HG02588 (cell line): ENCODE results near the gene MYO5C.
"Not testable (repeated sequence)": the region's sequence is repeated elsewhere in the genome, so short reads cannot be mapped to it uniquely, and the experiment has no call there.

Experiments used
- ATAC-seq: cut with Tn5 transposase; IDR thresholded peaks from one replicate; pipeline ENCODE4 v1.9.1; 2021; ENCODE audit warnings: mild to moderate bottlenecking, moderate library complexity; ENCODE audit not compliant: unreplicated experiment

MYO5C gene

DNA sequence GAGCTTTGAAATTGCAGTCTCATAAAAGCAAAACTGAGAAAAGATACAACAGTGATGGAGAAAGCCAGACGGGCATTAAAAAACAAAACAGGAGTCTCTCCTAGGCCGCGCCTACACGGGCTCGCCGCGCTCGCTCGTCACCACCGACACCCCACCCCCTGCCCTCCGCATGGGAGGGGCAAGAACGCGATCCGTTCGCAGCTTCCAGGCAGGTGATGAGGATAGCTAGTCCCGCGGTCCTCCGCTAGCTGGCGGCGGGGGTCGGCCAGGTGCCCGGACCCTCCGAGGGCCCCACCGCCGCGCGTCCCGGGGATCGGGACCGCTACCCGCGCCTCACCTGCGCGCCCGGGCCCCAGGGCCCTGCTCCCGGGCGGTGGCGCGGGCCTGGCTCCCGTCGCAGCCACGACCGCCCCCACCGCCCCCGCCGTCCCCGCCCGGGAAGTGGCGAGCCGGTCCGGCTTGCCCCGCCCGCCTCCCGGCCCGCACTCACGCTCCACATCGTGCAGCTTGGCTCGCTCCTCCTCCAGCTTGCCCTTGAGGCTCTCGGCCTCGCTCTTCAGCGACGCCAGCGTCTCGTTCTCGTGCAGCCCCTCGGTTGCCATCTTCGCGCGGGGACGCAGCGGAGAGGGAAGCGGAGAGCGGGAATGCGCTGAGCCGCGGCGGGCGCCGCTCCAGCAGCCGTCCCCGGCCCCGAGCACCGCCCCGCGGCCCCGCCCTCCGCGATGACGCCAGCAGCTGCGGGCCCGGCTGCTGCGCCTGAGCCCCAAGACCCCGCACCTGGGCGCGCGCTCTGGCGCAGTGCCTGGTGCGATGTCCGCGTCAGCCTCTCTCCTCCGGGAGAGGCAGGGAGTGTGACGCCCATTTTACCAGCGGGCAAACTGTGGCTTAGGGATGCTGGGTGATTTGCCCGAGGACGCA is 116.1 kb downstream of the MYO5C start:
- ATAC-seq, result peak; percentile 83

- no peak for ATAC-seq
Observed at GRCh38 chr15:52178765-52179164, 116.8 kb downstream of the MYO5C start.

- ATAC-seq, result no peak
Observed at GRCh38 chr15:52172869-52173268, 122.7 kb downstream of the MYO5C start.

GRCh38 chr15:52171807-52172206 is 123.8 kb downstream of the MYO5C start:
- no peak for ATAC-seq

DNA sequence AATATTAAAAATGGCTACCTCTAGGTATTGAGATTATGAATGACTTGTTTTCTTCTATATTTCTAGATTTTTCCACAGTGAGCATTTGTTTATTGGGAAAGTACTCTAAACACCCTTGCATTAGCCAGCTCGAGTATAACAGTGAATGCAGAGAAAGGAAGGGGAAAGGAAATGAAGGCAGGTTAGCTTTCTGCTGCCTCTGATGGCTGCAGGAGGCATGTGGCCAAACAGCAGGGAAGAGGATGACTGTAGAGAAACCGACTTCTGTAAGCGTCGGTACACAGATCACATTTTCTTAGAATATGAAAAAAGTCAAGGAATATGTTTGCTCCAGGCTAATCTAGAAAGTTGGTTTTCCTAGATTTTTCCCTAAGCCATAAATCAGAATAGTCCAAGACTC is 124.2 kb downstream of the MYO5C start:
- no peak for ATAC-seq

DNA sequence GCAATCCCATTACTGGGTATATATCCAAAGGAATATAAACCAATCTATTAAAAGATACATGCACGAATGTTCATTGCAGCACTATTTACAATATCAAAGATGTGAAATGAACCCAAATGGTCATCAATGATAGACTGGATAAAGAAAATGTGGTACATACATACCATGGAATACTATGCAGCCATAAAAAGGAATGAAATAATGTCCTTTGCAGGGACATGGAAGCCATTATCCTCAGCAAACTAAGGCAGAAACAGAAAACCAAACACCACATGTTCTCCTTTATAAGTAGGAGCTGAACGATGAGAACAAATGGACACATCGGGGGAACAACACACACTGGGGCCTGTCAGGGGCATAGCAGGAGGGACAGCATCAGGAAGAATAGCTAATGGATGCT is 125.4 kb downstream of the MYO5C start:
- not testable (repeated sequence) for ATAC-seq

GRCh38 chr15:52165494-52166131 is 130.0 kb downstream of the MYO5C start:
- ATAC-seq, result not testable (repeated sequence)

GRCh38 chr15:52164631-52165265 is 130.9 kb downstream of the MYO5C start:
- ATAC-seq, result no peak

GRCh38 chr15:52163321-52164190 is 132.0 kb downstream of the MYO5C start:
- no peak for ATAC-seq

GRCh38 chr15:52162876-52163275 is 132.7 kb downstream of the MYO5C start:
- ATAC-seq, result no peak

DNA sequence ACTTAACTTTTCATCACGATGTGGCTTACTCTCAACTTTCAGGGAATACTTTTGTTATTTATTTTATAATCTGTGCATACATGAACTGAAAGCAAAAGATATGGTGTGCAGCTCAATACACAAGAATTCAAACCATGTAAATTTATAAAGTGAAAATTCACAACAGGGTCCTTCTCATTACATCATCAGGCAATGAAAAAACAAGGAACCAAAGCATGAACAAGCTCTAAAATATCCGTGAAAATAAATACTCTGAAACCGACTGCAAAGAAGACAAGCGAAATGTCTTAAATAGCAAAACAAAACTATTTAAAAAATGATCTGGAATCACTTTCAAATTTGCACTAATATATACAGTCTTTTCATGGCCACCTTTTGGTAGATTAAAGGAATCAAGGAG is 133.3 kb downstream of the MYO5C start:
- ATAC-seq, result no peak

DNA sequence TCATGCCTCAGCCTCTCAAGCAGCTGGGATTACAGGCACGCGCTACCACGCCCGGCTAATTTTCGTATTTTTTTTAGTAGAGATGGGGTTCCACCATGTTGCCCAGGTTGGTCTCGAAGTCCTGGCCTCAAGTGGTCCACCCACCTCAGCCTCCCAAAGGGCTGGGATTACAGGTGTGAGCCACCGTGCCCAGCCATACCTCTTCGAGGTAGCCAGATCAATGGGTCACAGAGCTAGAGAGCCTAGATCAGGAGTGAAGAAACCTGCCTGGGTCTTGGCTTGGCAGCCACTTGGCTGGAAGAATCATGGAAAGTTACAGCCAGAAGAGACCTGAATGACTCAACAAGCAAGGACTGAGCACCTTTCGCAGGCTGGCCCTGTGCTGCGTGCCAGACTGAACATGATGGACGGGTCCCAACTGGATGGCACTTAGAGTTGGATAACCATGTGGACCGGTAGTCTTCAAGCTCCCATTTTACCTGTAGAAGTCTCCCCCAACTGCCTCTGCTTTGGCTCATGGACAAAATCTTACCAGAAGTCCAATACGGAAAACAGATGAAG is 134.1 kb downstream of the MYO5C start:
- ATAC-seq, result no peak

- ATAC-seq, result no peak
Observed at GRCh38 chr15:52159645-52160044, 136.0 kb downstream of the MYO5C start.

GRCh38 chr15:52158084-52158765 is 137.4 kb downstream of the MYO5C start:
- ATAC-seq, result no peak

DNA sequence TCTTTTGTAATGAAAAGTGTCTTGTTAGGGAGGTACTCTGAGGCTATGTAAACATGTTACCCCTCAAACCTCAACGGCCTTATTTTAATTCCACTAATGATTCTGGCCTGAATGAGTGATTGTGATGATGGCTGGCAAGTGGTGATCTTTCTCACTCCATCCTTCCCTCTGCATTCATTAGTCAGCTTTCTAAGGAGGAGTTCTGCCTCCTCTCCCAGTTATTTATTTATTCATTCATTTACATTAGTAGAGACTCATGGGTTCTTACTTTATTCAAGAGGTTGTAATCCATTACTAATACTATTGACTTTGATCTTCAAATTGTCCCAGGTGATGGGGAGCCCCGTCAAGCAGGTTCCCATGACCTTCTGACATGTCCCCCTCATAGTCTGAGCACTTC is 139.7 kb downstream of the MYO5C start:
- ATAC-seq, result no peak

GRCh38 chr15:52154896-52155865 is 140.4 kb downstream of the MYO5C start:
- ATAC-seq, result no peak

GRCh38 chr15:52153900-52154895 is 141.4 kb downstream of the MYO5C start:
- no peak for ATAC-seq

DNA sequence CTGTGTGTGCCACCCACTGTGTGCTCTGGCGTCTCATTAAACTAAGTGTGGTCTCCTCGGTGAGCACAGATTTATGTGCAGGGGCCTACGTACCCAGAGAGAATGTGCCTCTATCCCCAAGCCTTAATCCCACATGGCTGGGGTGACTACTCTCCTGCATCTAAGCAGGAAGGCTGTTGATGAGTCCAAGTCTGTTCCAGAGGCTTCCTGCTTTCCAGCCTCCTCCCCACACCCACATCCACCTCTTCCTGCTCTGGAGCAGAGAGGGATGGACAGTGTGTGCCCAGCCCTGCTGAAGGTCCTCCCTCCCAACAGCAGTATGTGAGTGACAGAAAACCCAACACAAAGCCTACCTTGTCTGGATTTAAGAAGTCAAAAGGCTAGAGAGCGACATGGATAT is 144.3 kb downstream of the MYO5C start:
- no peak for ATAC-seq
